ENCODE results near the gene ASTL. TPM values are rescaled to one million over a fixed set of nuclear protein-coding genes. Genes with fewer than 3 reads are reported as not detected.

The ASTL gene
- total and polyA plus RNA-seq, 9 of the 15 experiments (the other 6 are each of a cell fraction or from before 2014, with no cell fraction given), result not detected

DNA sequence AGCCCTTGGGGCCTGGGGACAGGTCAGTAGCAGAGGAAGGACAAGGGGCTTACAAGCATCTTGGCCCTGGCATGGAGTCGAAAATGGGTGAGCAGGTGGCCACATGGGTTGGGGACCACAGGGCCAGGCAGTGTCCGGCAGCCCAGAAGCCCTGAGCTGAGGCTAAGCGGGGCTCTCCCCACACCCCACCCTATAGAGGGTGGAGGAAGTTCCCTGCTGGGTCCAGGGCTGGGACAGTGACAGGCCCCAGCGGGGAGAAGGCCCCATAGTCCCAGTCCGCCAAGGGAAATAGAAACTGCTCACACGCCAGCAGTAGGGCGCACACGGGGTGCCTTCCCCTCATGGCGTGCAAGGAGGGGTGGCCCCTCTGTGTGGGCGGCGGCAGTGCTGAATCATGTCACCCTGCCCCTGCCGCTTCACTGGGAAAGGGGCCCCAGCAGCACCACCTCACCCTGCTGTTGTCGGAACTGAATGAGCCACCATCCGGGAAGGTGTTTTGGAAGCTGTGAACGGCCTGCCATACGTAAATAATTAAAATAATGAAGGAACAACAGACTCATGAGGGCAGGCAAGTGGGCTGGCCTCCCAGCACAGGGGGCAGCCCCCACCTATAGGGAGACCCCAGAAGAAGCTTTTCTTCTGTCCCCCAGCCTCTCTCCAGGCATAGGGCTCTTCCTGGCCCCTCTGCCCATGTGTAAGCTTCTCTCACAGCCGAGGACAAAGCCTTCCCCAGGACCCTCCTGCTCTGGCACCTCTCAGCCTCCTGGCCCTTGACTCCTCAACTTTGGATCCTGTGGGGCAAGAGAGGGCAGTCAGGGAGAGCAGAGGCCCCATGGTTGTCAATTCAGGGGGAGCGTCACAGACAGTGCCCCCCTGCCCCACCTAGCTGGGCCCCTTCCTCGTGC, 19.6 kb upstream of the ASTL start (continued):
- TF ChIP-seq NONO (IDR thresholded peaks at IDR 0.05; ENCODE audit: low read depth in 2 of 2, low read length in 1 of 2), result no peak
- TF ChIP-seq, protein P1, sequence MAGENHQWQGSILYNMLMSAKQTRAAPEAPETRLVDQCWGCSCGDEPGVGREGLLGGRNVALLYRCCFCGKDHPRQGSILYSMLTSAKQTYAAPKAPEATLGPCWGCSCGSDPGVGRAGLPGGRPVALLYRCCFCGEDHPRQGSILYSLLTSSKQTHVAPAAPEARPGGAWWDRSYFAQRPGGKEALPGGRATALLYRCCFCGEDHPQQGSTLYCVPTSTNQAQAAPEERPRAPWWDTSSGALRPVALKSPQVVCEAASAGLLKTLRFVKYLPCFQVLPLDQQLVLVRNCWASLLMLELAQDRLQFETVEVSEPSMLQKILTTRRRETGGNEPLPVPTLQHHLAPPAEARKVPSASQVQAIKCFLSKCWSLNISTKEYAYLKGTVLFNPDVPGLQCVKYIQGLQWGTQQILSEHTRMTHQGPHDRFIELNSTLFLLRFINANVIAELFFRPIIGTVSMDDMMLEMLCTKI (IDR thresholded peaks at IDR 0.05; ENCODE audit: partially characterized antibody), result no peak
- TF ChIP-seq CREB5 (CRISPR knock-in tag; IDR thresholded peaks at IDR 0.05), result no peak
- 0 out of 4 replicates have a peak, but pooled peaks of 1 of the 2 experiments have one; percentile 30 for TF ChIP-seq FOXK2 (conservative IDR thresholded peaks at IDR 0.05 in 1 of 2, IDR thresholded peaks at IDR 0.05 in 1 of 2; ENCODE audit: low read depth in 2 of 2)
- TF ChIP-seq ZNF561 (CRISPR knock-in tag; conservative IDR thresholded peaks at IDR 0.05), result no peak
- TF ChIP-seq CREM (IDR thresholded peaks at IDR 0.05; ENCODE audit: low read depth), result peak; percentile 63
- TF ChIP-seq SOX6 (IDR thresholded peaks at IDR 0.05), result no peak
- peak; percentile 97 for TF ChIP-seq EGR1 (conservative IDR thresholded peaks at IDR 0.05)
- no peak for TF ChIP-seq ZNF133 (CRISPR knock-in tag; IDR thresholded peaks at IDR 0.05)
- TF ChIP-seq ZC3H11A (IDR thresholded peaks at IDR 0.05; ENCODE audit: low read depth, low read length), result no peak
- TF ChIP-seq CREB1 (IDR thresholded peaks at IDR 0.05), result no peak
- TF ChIP-seq CREB1 (CRISPR knock-in tag; IDR thresholded peaks at IDR 0.05), result no peak
- TF ChIP-seq, protein P2, sequence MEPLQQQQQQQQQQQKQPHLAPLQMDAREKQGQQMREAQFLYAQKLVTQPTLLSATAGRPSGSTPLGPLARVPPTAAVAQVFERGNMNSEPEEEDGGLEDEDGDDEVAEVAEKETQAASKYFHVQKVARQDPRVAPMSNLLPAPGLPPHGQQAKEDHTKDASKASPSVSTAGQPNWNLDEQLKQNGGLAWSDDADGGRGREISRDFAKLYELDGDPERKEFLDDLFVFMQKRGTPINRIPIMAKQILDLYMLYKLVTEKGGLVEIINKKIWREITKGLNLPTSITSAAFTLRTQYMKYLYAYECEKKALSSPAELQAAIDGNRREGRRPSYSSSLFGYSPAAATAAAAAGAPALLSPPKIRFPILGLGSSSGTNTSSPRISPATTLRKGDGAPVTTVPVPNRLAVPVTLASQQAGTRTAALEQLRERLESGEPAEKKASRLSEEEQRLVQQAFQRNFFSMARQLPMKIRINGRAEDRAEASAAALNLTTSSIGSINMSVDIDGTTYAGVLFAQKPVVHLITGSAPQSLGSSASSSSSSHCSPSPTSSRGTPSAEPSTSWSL (CRISPR knock-in tag; IDR thresholded peaks at IDR 0.05; ENCODE audit: borderline replicate concordance), result no peak
- TF ChIP-seq CTBP1 (IDR thresholded peaks at IDR 0.05; ENCODE audit: borderline replicate concordance), result 0 out of 2 replicates have a peak, but pooled peaks have one; percentile 14
- no peak for TF ChIP-seq TAF15 (IDR thresholded peaks at IDR 0.05; ENCODE audit: low read depth, low read length)
- no peak for TF ChIP-seq OTX1 (CRISPR knock-in tag; IDR thresholded peaks at IDR 0.05)
- TF ChIP-seq ZBTB1 (CRISPR knock-in tag; IDR thresholded peaks at IDR 0.05; ENCODE audit: borderline replicate concordance, low read depth), result no peak
- peak; percentile 30 for TF ChIP-seq TAF1 (IDR thresholded peaks at IDR 0.05; ENCODE audit: control insufficient read depth, extremely low read depth, insufficient read depth, low read length, severe bottlenecking)
- 0 out of 2 replicates have a peak, but pooled peaks have one; percentile 62 for TF ChIP-seq DPF2 (IDR thresholded peaks at IDR 0.05)
- no peak for TF ChIP-seq ZNF778 (CRISPR knock-in tag; IDR thresholded peaks at IDR 0.05)
- TF ChIP-seq SUPT5H (IDR thresholded peaks at IDR 0.05), result peak; percentile 50
- peak; percentile 78 for TF ChIP-seq ZNF316 (IDR thresholded peaks at IDR 0.05)
- 0 out of 2 replicates have a peak, but pooled peaks have one; percentile 43 for TF ChIP-seq HDAC2 (IDR thresholded peaks at IDR 0.05)
- no peak; the same call in 1 of the 2 replicates for TF ChIP-seq GABPA (tag; conservative IDR thresholded peaks at IDR 0.05; ENCODE audit: low read depth)
- TF ChIP-seq SRF (CRISPR knock-in tag; IDR thresholded peaks at IDR 0.05), result no peak
- TF ChIP-seq ZNF668 (CRISPR knock-in tag; IDR thresholded peaks at IDR 0.05), result no peak
- peak; percentile 73 for TF ChIP-seq POLR2A (conservative IDR thresholded peaks at IDR 0.05)
